ENCODE results near the gene MINAR2. TPM values are rescaled to one million over a fixed set of nuclear protein-coding genes. Genes with fewer than 3 reads are reported as not detected.

Gene MINAR2
- total RNA-seq, 4 donors from 2014 or later = not detected

DNA sequence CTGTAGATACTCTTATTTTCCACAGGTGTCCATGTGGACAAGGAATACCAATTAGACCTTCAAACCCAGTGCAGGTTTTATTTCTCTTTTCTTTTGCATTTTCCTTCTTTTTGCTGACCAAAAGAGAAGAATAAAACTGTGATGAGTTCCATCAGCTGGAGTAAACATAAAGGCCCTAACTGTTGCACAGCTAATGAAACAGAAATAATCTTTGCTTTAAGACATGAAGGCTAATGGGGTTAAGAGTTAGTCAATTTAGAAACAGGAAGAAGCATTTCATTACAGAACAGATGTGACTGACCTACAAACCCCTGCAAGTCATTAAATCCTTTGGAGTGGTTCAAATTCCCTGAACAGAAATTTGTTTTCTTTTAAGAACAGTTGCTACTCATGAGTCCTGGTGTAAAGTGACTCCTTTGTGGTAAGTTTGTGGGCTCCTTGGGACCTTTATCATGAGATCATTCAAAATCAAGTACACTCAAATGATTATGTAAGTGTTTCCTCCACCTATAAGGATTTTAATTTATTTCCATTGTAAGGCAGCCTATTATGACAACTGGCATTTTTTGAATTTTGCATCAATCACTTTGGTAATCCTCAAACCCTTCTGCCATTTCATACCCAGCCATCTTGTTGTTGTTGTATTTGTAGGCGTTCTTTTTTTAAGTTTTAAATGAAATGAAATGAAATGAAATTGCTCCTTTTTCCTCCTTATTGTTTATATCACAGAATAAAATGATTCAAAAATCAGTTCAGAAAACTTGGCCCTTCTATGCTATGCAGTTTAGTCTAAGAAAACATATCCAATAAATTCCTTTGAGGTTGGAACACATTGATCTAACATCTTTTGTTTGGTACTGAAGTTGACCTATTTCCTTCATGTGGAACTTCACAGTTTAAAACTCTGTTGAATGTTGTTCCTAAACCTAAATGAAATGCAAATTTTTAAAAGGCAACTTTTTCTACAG, 1.3 kb downstream of the MINAR2 start:
- intact Hi-C loops (cut with DNase I; ENCODE audit: low total_unique reads) = no loop called here
- 78 to 85% methylated on average over 1 of the region's 1 CpG for WGBS, 2 donors (ENCODE audit: low coverage in 1 of 2)
- H3K4me3 ChIP-seq = no peak overlapping the region
- H3K4me1 ChIP-seq = no peaks in the 10 kb centered on the region
- in situ Hi-C loops (cut with MboI; ENCODE audit: low pct_ligation_motif_present in 1 of 4, low pct_unique_long_range_greater_than_20kb in 1 of 4, low sequenced_read_pairs in 3 of 4) = no loop called here
- H3K27ac ChIP-seq = no peak overlapping the region
- H3K36me3 ChIP-seq = no peaks in the 10 kb centered on the region
- H3K9me3 ChIP-seq = no peaks in the 10 kb centered on the region
- TF ChIP-seq, protein P1, sequence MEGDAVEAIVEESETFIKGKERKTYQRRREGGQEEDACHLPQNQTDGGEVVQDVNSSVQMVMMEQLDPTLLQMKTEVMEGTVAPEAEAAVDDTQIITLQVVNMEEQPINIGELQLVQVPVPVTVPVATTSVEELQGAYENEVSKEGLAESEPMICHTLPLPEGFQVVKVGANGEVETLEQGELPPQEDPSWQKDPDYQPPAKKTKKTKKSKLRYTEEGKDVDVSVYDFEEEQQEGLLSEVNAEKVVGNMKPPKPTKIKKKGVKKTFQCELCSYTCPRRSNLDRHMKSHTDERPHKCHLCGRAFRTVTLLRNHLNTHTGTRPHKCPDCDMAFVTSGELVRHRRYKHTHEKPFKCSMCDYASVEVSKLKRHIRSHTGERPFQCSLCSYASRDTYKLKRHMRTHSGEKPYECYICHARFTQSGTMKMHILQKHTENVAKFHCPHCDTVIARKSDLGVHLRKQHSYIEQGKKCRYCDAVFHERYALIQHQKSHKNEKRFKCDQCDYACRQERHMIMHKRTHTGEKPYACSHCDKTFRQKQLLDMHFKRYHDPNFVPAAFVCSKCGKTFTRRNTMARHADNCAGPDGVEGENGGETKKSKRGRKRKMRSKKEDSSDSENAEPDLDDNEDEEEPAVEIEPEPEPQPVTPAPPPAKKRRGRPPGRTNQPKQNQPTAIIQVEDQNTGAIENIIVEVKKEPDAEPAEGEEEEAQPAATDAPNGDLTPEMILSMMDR (IDR thresholded peaks at IDR 0.05) = no peak
- TF ChIP-seq POLR2A (IDR thresholded peaks at IDR 0.05) = no peak
- no peak for TF ChIP-seq POLR2AphosphoS5 (IDR thresholded peaks at IDR 0.05)
- TF ChIP-seq EP300 (IDR thresholded peaks at IDR 0.05; ENCODE audit: low read depth) = no peak
- H3K27me3 ChIP-seq = no peaks in the 10 kb centered on the region
- DNase-seq = no peak

DNA sequence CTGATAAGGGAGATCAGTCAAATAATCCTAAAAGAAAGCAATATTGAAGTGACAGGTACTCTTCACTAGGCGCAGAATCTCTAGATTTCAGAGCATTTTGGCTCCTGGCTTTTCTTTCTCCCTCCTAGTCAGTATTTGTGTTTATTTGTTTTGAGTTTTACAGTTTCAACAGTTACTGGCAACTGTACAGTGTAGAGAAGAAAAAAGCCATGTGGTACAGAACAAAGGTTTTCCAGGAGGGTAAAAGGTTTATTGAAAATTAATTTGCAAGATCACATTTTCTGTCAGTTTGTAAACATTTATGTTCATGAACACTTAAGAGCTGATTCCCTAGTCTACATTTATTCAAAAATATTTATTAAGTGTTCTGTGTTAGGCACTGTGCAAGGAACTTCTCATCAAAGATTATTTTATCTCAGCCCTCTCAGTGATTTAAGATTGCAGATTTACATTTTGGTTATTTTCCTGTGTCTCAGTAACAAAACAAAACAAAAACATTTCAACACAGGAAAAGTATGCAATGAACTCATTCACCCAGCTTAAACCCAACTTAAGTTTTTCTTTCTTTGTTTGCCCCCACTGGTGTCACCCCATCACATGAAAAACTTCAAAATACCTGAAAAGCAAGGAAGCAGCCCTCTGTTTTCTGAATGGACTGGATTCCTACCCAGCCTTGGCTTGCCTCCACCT, 12.9 kb downstream of the MINAR2 start:
- Histone ChIP-seq H3K36me3 (no peaks in the 10 kb centered on the region), H3K9me3 (no peaks in the 10 kb centered on the region), H3K27ac (no peak overlapping the region), H3K4me1 (no peaks in the 10 kb centered on the region), H3K4me3 (no peak overlapping the region), H3K27me3 (no peaks in the 10 kb centered on the region)
- in situ Hi-C loops (cut with MboI; ENCODE audit: low pct_ligation_motif_present in 1 of 4, low pct_unique_long_range_greater_than_20kb in 1 of 4, low sequenced_read_pairs in 3 of 4) (loop anchor here in 3 of 4 donors (25.0 kb wide), 2 partner anchors 848 to 1548 kb away; no protein-coding TSS in a partner anchor), intact Hi-C loops (cut with DNase I; ENCODE audit: low total_unique reads) (no loop called here)
- DNase-seq = no peak
- 79 to 100% methylated on average over 1 of the region's 1 CpG for WGBS, 2 donors (ENCODE audit: low coverage in 1 of 2)
- TF ChIP-seq, protein P1 (IDR thresholded peaks at IDR 0.05) = no peak
- TF ChIP-seq EP300 (IDR thresholded peaks at IDR 0.05; ENCODE audit: low read depth) = no peak
- TF ChIP-seq POLR2AphosphoS5 (IDR thresholded peaks at IDR 0.05) = no peak
- TF ChIP-seq POLR2A (IDR thresholded peaks at IDR 0.05) = no peak

GRCh38 chr5:129763651-129764050, 15.8 kb downstream of the MINAR2 start:
- no peaks in the 10 kb centered on the region for H3K27me3 ChIP-seq
- H3K4me3 ChIP-seq = no peak overlapping the region
- intact Hi-C loops (cut with DNase I; ENCODE audit: low total_unique reads) (no loop called here), in situ Hi-C loops (cut with MboI; ENCODE audit: low pct_ligation_motif_present in 1 of 4, low pct_unique_long_range_greater_than_20kb in 1 of 4, low sequenced_read_pairs in 3 of 4) (loop anchor here in 3 of 4 donors (25.0 kb wide), 2 partner anchors 851 to 1551 kb away; no protein-coding TSS in a partner anchor)
- H3K4me1 ChIP-seq = peaks cover 0 to 2% (median 0%) of the 10 kb centered on the region in 4 donors
- no peaks in the 10 kb centered on the region for H3K36me3 ChIP-seq
- no peak for DNase-seq
- no peaks in the 10 kb centered on the region for H3K9me3 ChIP-seq
- no peak overlapping the region for H3K27ac ChIP-seq
- 94 to 100% methylated on average over 1 of the region's 1 CpG for WGBS, 2 donors (ENCODE audit: low coverage in 1 of 2)
- TF ChIP-seq POLR2AphosphoS5 (IDR thresholded peaks at IDR 0.05) = no peak
- TF ChIP-seq, protein P1 (IDR thresholded peaks at IDR 0.05) = no peak
- TF ChIP-seq EP300 (IDR thresholded peaks at IDR 0.05; ENCODE audit: low read depth) = no peak
- no peak for TF ChIP-seq POLR2A (IDR thresholded peaks at IDR 0.05)

GRCh38 chr5:129766798-129767197, 18.9 kb downstream of the MINAR2 start:
- in situ Hi-C loops (cut with MboI; ENCODE audit: low pct_ligation_motif_present in 1 of 4, low pct_unique_long_range_greater_than_20kb in 1 of 4, low sequenced_read_pairs in 3 of 4) (loop anchor here in 3 of 4 donors (25.0 kb wide), 2 partner anchors 854 to 1554 kb away; no protein-coding TSS in a partner anchor), intact Hi-C loops (cut with DNase I; ENCODE audit: low total_unique reads) (no loop called here)
- no peaks in the 10 kb centered on the region for H3K27me3 ChIP-seq
- peaks cover 0 to 3% (median 0%) of the 10 kb centered on the region in 4 donors for H3K4me1 ChIP-seq
- no peak for DNase-seq
- WGBS, 2 donors (ENCODE audit: low coverage in 1 of 2) = 62 to 91% methylated on average over 1 to 2 of the region's 2 CpGs
- no peak overlapping the region for H3K4me3 ChIP-seq
- no peaks in the 10 kb centered on the region for H3K9me3 ChIP-seq
- no peak overlapping the region for H3K27ac ChIP-seq
- no peak for TF ChIP-seq EP300 (IDR thresholded peaks at IDR 0.05; ENCODE audit: low read depth)
- H3K36me3 ChIP-seq = no peaks in the 10 kb centered on the region
